Measurements from ENCODE around the gene VTI1A.

DNA sequence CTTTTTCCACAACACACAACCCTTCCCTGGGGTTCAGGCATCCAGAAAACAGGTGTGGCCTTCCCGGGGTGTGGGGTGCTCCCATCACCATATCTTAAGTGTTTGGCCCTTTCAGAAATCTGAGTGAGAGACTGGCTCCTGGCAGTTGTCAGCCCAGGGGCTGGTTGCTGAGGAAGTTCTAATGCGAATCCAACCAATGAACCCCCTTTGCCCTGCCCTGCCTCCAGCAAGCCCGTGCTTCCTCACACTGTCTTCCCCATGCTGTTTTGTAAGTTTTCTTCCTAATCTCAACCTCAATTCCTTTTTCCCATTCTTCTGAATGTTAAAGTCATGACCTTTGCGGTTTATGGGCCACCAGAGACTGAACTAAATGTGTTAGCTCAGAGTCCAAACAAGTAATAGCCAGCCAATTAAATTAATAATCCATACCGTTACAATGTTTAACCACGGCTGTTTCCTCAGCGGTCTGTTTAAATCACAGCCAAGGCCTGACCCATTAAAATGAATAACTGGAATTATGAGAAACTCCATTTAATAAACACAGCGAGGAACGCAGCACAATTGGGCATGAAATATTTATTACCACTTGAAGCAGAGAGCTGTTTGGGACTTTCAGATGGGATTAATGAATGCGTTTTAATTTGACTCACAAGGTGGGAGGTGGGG, 412.1 kb downstream of the VTI1A start:
- TF ChIP-seq, protein P1, sequence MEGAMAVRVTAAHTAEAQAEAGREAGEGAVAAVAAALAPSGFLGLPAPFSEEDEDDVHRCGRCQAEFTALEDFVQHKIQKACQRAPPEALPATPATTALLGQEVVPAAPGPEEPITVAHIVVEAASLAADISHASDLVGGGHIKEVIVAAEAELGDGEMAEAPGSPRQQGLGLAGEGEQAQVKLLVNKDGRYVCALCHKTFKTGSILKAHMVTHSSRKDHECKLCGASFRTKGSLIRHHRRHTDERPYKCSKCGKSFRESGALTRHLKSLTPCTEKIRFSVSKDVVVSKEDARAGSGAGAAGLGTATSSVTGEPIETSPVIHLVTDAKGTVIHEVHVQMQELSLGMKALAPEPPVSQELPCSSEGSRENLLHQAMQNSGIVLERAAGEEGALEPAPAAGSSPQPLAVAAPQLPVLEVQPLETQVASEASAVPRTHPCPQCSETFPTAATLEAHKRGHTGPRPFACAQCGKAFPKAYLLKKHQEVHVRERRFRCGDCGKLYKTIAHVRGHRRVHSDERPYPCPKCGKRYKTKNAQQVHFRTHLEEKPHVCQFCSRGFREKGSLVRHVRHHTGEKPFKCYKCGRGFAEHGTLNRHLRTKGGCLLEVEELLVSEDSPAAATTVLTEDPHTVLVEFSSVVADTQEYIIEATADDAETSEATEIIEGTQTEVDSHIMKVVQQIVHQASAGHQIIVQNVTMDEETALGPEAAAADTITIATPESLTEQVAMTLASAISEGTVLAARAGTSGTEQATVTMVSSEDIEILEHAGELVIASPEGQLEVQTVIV (CRISPR knock-in tag; IDR thresholded peaks at IDR 0.05; ENCODE audit: borderline replicate concordance): no peak
- no peak for TF ChIP-seq HCFC1 (IDR thresholded peaks at IDR 0.05; ENCODE audit: low read depth, low read length)
- no peak for TF ChIP-seq MXD1 (CRISPR knock-in tag; IDR thresholded peaks at IDR 0.05; ENCODE audit: borderline replicate concordance, poor library complexity, severe bottlenecking)
- TF ChIP-seq POLR2AphosphoS2 (IDR thresholded peaks at IDR 0.05; ENCODE audit: low read length): no peak

Measured in K562 (cell line).